Lung (tissue), 12 donors: ENCODE results near the gene RNF214. TPM values are rescaled to one million over a fixed set of nuclear protein-coding genes. Genes with fewer than 3 reads are reported as not detected.
"Not testable (repeated sequence)": the region's sequence is repeated elsewhere in the genome, so short reads cannot be mapped to it uniquely, and the experiment has no call there.

Experiments
- ATAC-seq: fragments of 200-7000 bp; cut with Tn5 transposase; one replicate; pipeline ENCODE4 v1.9.1; 2020; ENCODE audit warnings: moderate number of reproducible peaks; ENCODE audit not compliant: insufficient read depth, low FRiP score
- DNase-seq, 3 donors: peaks; one replicate each; pipeline ENCODE4 v3.0.0-alpha.2; 2013 to 2017
- H3K27ac ChIP-seq, 2 donors: one replicate each; pipeline ENCODE4 v1.5.1; 2013; ENCODE audit warnings: mild to moderate bottlenecking in 2 of 2, moderate library complexity in 2 of 2, control low read depth in 1 of 2, inconsistent platforms in 1 of 2, low read depth in 1 of 2, low read length in 1 of 2
- H3K27me3 ChIP-seq, 3 donors: one replicate each; pipeline ENCODE4 v1.5.1; 2013; ENCODE audit warnings: low read length in 2 of 3; ENCODE audit not compliant: control insufficient read depth in 3 of 3, insufficient read depth in 3 of 3
- H3K36me3 ChIP-seq, 4 donors: one replicate each; pipeline ENCODE4 v1.5.1; 2013; ENCODE audit warnings: low read length in 4 of 4, mild to moderate bottlenecking in 1 of 4, moderate library complexity in 1 of 4; ENCODE audit not compliant: control insufficient read depth in 4 of 4, insufficient read depth in 4 of 4
- H3K4me1 ChIP-seq, 5 donors: one replicate each; pipeline ENCODE4 v1.5.1; 2013; ENCODE audit warnings: low read length in 5 of 5, mild to moderate bottlenecking in 2 of 5, moderate library complexity in 1 of 5; ENCODE audit not compliant: control insufficient read depth in 5 of 5, insufficient read depth in 5 of 5
- H3K4me3 ChIP-seq: one replicate; pipeline ENCODE4 v1.5.1; 2013; ENCODE audit warnings: mild to moderate bottlenecking, control low read depth, moderate library complexity
- H3K9ac ChIP-seq, 2 donors: one replicate each; pipeline ENCODE4 v1.5.1; 2013; ENCODE audit warnings: low read length in 2 of 2, control low read depth in 1 of 2; ENCODE audit not compliant: insufficient read depth in 1 of 2
- H3K9me3 ChIP-seq, 4 donors: one replicate each; pipeline ENCODE4 v1.5.1; 2013; ENCODE audit warnings: low read length in 3 of 4, mild to moderate bottlenecking in 1 of 4, moderate library complexity in 1 of 4; ENCODE audit not compliant: control insufficient read depth in 4 of 4, insufficient read depth in 3 of 4
- CTCF ChIP-seq: IDR thresholded peaks from 2 replicates; pipeline ENCODE4 v1.5.1; 2012; ENCODE audit warnings: mild to moderate bottlenecking; ENCODE audit errors: control extremely low read depth, extremely low read depth
- WGBS, 2 donors: extraction: QIAGEN DNeasy Blood & Tissue Kit; methylation state at CpG; one replicate each; pipeline ENCODE4 v1.1.7; 2013; 5-methylcytosine and 5-hydroxymethylcytosine counted together
- polyA plus RNA-seq, 2 donors: library from polyadenylated mRNA; stranded (reverse); fragments of 200-250 nt; gene quantifications; one replicate each; pipeline ENCODE4 v1.2.1, GENCODE V29; 2013
- total RNA-seq, 2 donors: library from RNA; depleted of rRNA in 1 of 2; stranded (reverse); fragments of >200 nt in 1 of 2; gene quantifications; one replicate each; pipeline ENCODE4 v1.2.1, GENCODE V29; 2014 to 2021
- donor health status: control.
- donor health status: control.
- donor health status: Bipolar disorder and iron deficiency.
- donor health status: healthy.
- donor health status: DM: yes; HTN: yes; CAD: no.

Gene RNF214
- total and polyA plus RNA-seq, 4 donors: 8.6 to 19.8 (median 14.6) TPM

GRCh38 chr11:117205211-117205818 lies 27.2 kb upstream of the RNF214 start:
- peak overlapping the region; percentile 14 to 46 for H3K27ac ChIP-seq
- no peak overlapping the region for H3K4me3 ChIP-seq
- ATAC-seq: no peak
- H3K4me1 ChIP-seq: peaks cover 0 to 13% (median 0%) of the 10 kb centered on the region in 5 donors
- no peak for DNase-seq
- H3K9ac ChIP-seq: no peak overlapping the region
- no peak for TF ChIP-seq CTCF
- no peaks in the 10 kb centered on the region for H3K27me3 ChIP-seq
- WGBS, 2 donors: 90 to 96% methylated on average over 11 of the region's 11 CpGs
- no peaks in the 10 kb centered on the region for H3K9me3 ChIP-seq
- peaks cover 0 to 25% (median 2%) of the 10 kb centered on the region in 4 donors for H3K36me3 ChIP-seq

GRCh38 chr11:117206111-117206510 lies 26.4 kb upstream of the RNF214 start:
- not testable (repeated sequence) for H3K27me3 ChIP-seq, H3K9ac ChIP-seq, H3K4me3 ChIP-seq, H3K27ac ChIP-seq, H3K9me3 ChIP-seq, DNase-seq, ATAC-seq
- WGBS, 2 donors: 90 to 91% methylated on average over 7 to 8 of the region's 8 CpGs
- H3K36me3 ChIP-seq: peaks cover 0 to 25% (median 2%) of the 10 kb centered on the region in 4 donors
- peaks cover 0 to 13% (median 0%) of the 10 kb centered on the region in 5 donors for H3K4me1 ChIP-seq

GRCh38 chr11:117206859-117207258 lies 25.6 kb upstream of the RNF214 start:
- H3K9me3 ChIP-seq, H3K9ac ChIP-seq, DNase-seq, H3K27me3 ChIP-seq, ATAC-seq, H3K27ac ChIP-seq, H3K4me3 ChIP-seq: not testable (repeated sequence)
- Histone ChIP-seq H3K36me3 (peaks cover 0 to 25% (median 2%) of the 10 kb centered on the region in 4 donors), H3K4me1 (peaks cover 0 to 13% (median 0%) of the 10 kb centered on the region in 5 donors)
- 84 to 100% methylated on average over 5 to 6 of the region's 11 CpGs for WGBS, 2 donors

- 89 to 95% methylated on average over 5 of the region's 5 CpGs for WGBS, 2 donors
These were observed 25.0 kb upstream of the RNF214 start for GRCh38 chr11:117207481-117207880.

GRCh38 chr11:117208710-117209109 lies 23.8 kb upstream of the RNF214 start:
- not testable (repeated sequence) for H3K9ac ChIP-seq, H3K9me3 ChIP-seq, ATAC-seq, H3K27ac ChIP-seq, H3K4me3 ChIP-seq, H3K27me3 ChIP-seq, DNase-seq
- peaks cover 0 to 13% (median 0%) of the 10 kb centered on the region in 5 donors for H3K4me1 ChIP-seq
- 90 to 91% methylated on average over 9 of the region's 13 CpGs for WGBS, 2 donors
- peaks cover 0 to 17% (median 3%) of the 10 kb centered on the region in 4 donors for H3K36me3 ChIP-seq

More at GRCh38 chr11:117207481-117207880, 25.0 kb upstream of the RNF214 start:
- H3K9ac ChIP-seq, H3K9me3 ChIP-seq, DNase-seq, H3K27ac ChIP-seq, H3K27me3 ChIP-seq, ATAC-seq, H3K4me3 ChIP-seq: not testable (repeated sequence)
- Histone ChIP-seq H3K4me1 (peaks cover 0 to 13% (median 0%) of the 10 kb centered on the region in 5 donors), H3K36me3 (peaks cover 0 to 25% (median 2%) of the 10 kb centered on the region in 4 donors)

- not testable (repeated sequence) for H3K9ac ChIP-seq, H3K27me3 ChIP-seq, ATAC-seq, H3K27ac ChIP-seq, H3K4me1 ChIP-seq, DNase-seq, H3K4me3 ChIP-seq, H3K9me3 ChIP-seq
- 90 to 93% methylated on average over 7 to 8 of the region's 8 CpGs for WGBS, 2 donors
- H3K36me3 ChIP-seq: peaks cover 0 to 15% (median 6%) of the 10 kb centered on the region in 4 donors
These were observed 22.9 kb upstream of the RNF214 start for GRCh38 chr11:117209351-117210125.
